ENCODE results near the gene ZNF521.

- TF ChIP-seq CTCF (IDR thresholded peaks at IDR 0.05; ENCODE audit: low read depth, low read length, missing input control) (no peak), REST (IDR thresholded peaks at IDR 0.05) (no peak), SP1 (IDR thresholded peaks at IDR 0.05) (no peak), NR2F2 (IDR thresholded peaks at IDR 0.05) (no peak), ATF3 (IDR thresholded peaks at IDR 0.05) (no peak), RAD21 (IDR thresholded peaks at IDR 0.05) (no peak), MAX (IDR thresholded peaks at IDR 0.05) (no peak), FOXA2 (IDR thresholded peaks at IDR 0.05) (no peak), EGR1 (IDR thresholded peaks at IDR 0.05; ENCODE audit: low read depth in 2 of 2) (no peak)
Observed at GRCh38 chr18:25086876-25087275, 265.1 kb downstream of the ZNF521 start.
